ENCODE measurements around the gene KRT33B.

Gene KRT33B

DNA sequence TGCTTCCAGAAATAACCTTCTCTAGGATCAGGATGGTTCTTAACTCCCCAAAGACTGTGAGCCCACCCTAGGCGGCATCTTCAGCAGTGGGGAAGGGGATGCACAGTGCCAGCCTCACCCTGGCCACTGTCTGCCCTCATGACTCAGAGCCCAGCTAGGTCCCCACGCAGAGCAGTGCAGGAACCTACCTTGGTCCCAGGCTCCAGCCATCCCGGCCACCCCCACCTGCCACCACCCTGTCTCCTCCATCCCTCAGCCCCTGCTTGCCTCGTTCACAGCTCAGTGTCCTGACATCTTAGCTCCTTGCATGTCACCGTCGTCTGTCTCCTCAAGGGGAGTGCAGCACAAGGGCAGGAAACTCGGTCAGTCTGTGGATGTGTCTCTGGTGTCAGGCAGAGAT is 38.0 kb downstream of the KRT33B start:
- Mint-ChIP-seq H3K9me3 (peaks cover 0 to 6% of the 10 kb centered on the region in 2 donors), H3K4me3 (no peak overlapping the region), H3K36me3 (no peaks in the 10 kb centered on the region), H3K27ac (no peak overlapping the region), H3K27me3 (peaks cover 21 to 29% of the 10 kb centered on the region in 2 donors), H3K4me1 (peaks cover 11 to 12% of the 10 kb centered on the region in 2 donors)
- no peak for DNase-seq
- ATAC-seq (replicated peaks): no peak

DNA sequence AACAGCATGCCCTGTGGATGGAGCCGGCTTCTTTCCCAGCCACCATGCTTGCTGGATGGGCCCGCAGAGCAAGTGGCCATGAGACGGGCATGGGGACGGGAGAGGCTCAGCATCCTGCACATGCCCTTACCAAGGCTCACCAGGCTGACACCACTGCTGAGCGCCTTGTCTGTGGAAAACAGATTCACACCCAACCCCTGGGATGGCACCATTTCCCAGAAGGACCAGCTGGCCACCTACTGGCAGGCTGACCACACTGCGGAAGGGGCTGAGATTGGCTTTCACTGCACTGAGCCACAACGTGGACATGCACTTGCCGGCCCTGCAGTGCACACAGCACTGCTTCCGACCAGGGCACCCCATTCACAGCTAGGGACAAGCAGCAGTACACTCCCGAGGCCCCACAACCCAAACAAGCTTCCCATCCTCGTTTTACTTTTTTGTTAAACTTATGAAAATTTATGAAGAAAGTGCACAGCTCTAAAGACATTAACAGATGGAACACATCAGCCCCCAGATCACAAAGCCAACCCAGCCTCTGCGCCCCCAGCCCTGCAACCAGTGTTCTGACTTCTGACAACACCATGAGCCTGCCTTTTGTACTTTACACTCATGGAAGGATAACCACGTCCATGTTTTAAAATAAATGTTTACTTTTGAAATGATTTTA is 40.2 kb downstream of the KRT33B start:
- ATAC-seq (replicated peaks): peak; percentile 63 to 68
- H3K36me3 Mint-ChIP-seq: no peaks in the 10 kb centered on the region
- no peak overlapping the region for H3K4me3 Mint-ChIP-seq
- peaks cover 6 to 19% of the 10 kb centered on the region in 2 donors for H3K27me3 Mint-ChIP-seq
- H3K9me3 Mint-ChIP-seq: peaks cover 0 to 6% of the 10 kb centered on the region in 2 donors
- peaks cover 7% of the 10 kb centered on the region in 2 donors for H3K4me1 Mint-ChIP-seq
- no peak overlapping the region for H3K27ac Mint-ChIP-seq
- no peak for DNase-seq

DNA sequence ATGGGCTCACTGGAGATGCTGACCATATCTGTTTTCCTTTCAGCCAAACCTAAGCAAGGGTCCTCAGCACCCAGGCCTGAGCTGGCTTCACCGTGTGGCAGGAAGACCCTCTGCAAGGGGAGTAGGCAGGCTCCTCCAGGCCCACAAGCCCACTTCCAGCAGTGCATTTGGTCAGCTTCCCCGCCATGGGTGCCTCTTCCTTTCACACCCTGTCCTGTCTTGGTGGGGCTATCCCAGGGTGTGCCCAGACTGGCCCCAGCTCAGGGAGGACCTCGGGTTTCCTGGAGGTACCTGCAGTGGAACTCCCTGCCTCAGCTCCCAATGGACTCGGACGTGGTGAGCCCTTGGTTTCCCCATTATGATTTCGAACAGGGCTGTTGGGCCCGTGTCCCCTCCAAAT is 41.4 kb downstream of the KRT33B start:
- peaks cover 0 to 9% of the 10 kb centered on the region in 2 donors for H3K4me1 Mint-ChIP-seq
- ATAC-seq (replicated peaks): no peak

GRCh38 chr17:41327411-41328120 is 42.0 kb downstream of the KRT33B start:
- Mint-ChIP-seq H3K36me3 (no peaks in the 10 kb centered on the region), H3K4me3 (no peak overlapping the region), H3K27me3 (peaks cover 0 to 6% of the 10 kb centered on the region in 2 donors), H3K9me3 (no peaks in the 10 kb centered on the region), H3K4me1 (peaks cover 0 to 9% of the 10 kb centered on the region in 2 donors), H3K27ac (peak overlapping the region; percentile 77)
- no peak for ATAC-seq (replicated peaks)
- no peak for DNase-seq

More for the DNA sequence above, 41.4 kb downstream of the KRT33B start:
- Mint-ChIP-seq H3K36me3 (no peaks in the 10 kb centered on the region), H3K4me3 (no peak overlapping the region), H3K27me3 (peaks cover 0 to 9% of the 10 kb centered on the region in 2 donors), H3K9me3 (no peaks in the 10 kb centered on the region), H3K27ac (no peak overlapping the region)
- no peak for DNase-seq

DNA sequence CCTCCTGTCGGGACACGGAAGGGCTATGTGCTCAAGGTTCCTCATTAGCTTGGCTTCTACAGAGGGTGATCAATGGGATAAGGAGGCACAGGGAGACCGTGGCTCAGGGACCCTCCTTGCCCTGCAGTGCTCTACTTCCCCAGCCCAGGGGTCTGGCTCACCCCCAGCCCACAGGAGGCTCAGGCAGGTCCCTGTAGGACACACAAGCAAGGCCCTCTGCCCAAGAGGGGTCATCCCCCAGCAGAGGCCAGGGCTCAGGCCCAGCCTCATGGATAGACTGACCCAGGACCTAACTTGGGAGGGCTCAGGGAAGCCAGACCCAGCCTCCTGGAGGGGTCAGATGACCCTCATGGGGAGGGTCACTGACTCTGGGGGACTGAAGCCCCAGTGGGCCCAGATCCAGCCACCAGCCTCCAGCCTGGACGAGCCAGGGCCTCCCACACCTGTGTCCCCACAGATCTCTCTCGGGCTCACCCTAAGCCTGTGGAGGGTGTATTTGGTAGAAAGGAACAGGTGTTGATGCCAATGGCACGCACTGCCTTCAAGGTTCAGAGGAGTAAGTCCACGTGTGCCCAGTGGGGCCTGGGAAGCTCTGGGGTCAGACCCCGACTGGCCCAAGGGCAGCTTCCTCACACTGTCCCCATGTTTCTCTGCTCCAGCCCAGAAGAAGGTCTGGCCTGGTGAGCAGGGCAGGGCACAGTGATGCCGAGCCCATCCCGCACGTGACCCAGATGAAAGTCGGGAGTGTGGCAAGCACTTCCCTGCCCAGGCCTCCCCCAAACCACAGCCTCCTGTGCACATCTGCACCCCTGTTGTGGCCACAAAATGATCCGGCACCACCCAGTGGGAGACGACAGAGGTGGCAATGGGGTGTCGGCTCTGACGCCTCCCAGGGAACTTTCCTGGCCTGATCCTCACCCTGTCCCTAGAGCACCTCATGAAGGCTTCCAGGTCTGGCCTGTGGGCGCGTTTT is 43.2 kb downstream of the KRT33B start:
- H3K4me1 Mint-ChIP-seq: peaks cover 0 to 9% of the 10 kb centered on the region in 2 donors
- H3K27me3 Mint-ChIP-seq: peaks cover 0 to 2% of the 10 kb centered on the region in 2 donors

DNA sequence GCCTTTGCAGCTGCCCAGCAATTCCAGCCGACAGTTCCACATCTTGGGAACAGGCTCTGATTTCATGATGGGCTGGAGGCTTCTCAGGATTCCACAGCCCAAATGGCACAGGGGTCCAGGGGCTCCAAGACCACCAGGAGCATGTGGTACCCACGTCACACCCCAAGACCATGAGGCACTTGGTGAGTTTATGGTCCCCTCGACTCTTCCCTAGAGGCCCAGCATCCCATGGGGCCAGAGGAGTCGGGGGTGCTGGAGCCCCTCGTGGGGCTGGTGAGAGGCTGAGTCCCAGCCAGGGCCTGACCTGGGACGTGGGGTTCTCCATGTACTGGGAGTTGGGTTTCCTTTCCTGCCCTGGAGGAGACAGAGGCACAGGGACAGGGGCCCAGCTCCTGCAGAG is 44.0 kb downstream of the KRT33B start:
- no peaks in the 10 kb centered on the region for H3K27me3 Mint-ChIP-seq
- no peak overlapping the region for H3K4me3 Mint-ChIP-seq
- H3K36me3 Mint-ChIP-seq: no peaks in the 10 kb centered on the region
- H3K9me3 Mint-ChIP-seq: peaks cover 2 to 3% of the 10 kb centered on the region in 2 donors
- H3K4me1 Mint-ChIP-seq: peaks cover 0 to 9% of the 10 kb centered on the region in 2 donors
- no peak for DNase-seq
- ATAC-seq (replicated peaks): no peak
- no peak overlapping the region for H3K27ac Mint-ChIP-seq

More for the DNA sequence above, 43.2 kb downstream of the KRT33B start:
- no peak overlapping the region for H3K27ac Mint-ChIP-seq
- ATAC-seq (replicated peaks) (no peak), DNase-seq (no peak)
- no peaks in the 10 kb centered on the region for H3K36me3 Mint-ChIP-seq
- H3K4me3 Mint-ChIP-seq: no peak overlapping the region
- no peaks in the 10 kb centered on the region for H3K9me3 Mint-ChIP-seq

GRCh38 chr17:41325126-41325525 is 44.5 kb downstream of the KRT33B start:
- Mint-ChIP-seq H3K36me3 (peaks cover 0 to 4% of the 10 kb centered on the region in 2 donors), H3K4me1 (peaks cover 0 to 9% of the 10 kb centered on the region in 2 donors)
- ATAC-seq (replicated peaks): no peak

DNA sequence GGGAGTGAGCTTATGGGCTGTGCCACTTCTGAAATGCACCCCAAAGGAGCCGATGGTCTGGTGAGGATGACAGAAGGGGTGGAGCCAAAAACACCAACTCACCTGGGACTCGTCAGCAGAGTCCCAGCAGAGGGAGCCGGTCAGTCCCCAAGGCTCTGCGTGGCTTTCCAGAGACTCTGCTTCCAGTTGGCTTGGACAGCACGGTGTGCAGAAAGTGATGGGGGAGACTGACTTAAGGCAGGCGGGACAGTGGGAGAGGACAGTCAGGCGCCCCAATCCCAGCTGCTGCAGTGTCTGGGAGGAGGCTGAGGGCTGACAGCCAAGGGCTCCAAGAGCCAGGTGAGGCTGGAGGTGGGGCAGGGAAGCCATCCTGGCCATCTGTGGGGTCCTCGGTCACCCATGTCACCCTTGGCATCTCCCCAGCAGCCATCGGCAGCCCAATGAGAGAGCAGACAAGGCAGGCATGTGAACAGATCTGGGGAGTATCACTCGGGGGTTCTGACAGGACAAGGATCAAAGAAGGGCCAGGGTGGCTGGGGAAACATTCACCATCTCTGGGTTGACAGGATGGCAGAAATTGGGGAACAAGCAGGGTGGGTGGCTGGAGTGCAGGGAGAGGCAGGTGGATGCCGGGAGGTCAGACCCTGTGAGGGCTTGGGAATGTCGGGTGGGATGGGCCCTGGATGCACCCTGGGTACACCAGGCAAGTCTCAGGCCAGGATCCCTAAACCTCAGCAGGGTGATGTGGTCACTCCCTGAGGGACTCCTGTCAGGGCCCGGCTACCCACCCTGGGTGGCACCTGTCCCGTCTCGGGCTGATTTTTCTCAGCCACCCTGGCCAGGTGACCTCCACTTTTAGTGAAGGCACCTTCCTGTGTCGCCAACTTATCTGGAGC is 45.2 kb downstream of the KRT33B start:
- H3K27me3 Mint-ChIP-seq: no peaks in the 10 kb centered on the region

More at GRCh38 chr17:41325126-41325525, 44.5 kb downstream of the KRT33B start:
- Mint-ChIP-seq H3K9me3 (peaks cover 6% of the 10 kb centered on the region in 2 donors), H3K27ac (no peak overlapping the region), H3K4me3 (no peak overlapping the region), H3K27me3 (no peaks in the 10 kb centered on the region)
- no peak for DNase-seq

GRCh38 chr17:41322903-41323895 is 46.4 kb downstream of the KRT33B start:
- Mint-ChIP-seq H3K9me3 (peaks cover 13% of the 10 kb centered on the region in 2 donors), H3K4me3 (no peak overlapping the region), H3K36me3 (peaks cover 0 to 7% of the 10 kb centered on the region in 2 donors), H3K4me1 (peaks cover 0 to 9% of the 10 kb centered on the region in 2 donors), H3K27ac (no peak overlapping the region), H3K27me3 (no peaks in the 10 kb centered on the region)
- DNase-seq (no peak), ATAC-seq (replicated peaks) (no peak)

More for the DNA sequence above, 45.2 kb downstream of the KRT33B start:
- H3K4me1 Mint-ChIP-seq: peaks cover 0 to 9% of the 10 kb centered on the region in 2 donors
- ATAC-seq (replicated peaks) (peak in 1 of 2 donors; percentile 43), DNase-seq (no peak)
- no peak overlapping the region for H3K27ac Mint-ChIP-seq
- H3K36me3 Mint-ChIP-seq: peaks cover 0 to 7% of the 10 kb centered on the region in 2 donors
- H3K9me3 Mint-ChIP-seq: peaks cover 11 to 13% of the 10 kb centered on the region in 2 donors
- H3K4me3 Mint-ChIP-seq: no peak overlapping the region

- peak; percentile 72 to 82 for ATAC-seq (replicated peaks)
- peaks cover 0 to 7% of the 10 kb centered on the region in 2 donors for H3K36me3 Mint-ChIP-seq
Observed at GRCh38 chr17:41322094-41322902, 47.3 kb downstream of the KRT33B start.

DNA sequence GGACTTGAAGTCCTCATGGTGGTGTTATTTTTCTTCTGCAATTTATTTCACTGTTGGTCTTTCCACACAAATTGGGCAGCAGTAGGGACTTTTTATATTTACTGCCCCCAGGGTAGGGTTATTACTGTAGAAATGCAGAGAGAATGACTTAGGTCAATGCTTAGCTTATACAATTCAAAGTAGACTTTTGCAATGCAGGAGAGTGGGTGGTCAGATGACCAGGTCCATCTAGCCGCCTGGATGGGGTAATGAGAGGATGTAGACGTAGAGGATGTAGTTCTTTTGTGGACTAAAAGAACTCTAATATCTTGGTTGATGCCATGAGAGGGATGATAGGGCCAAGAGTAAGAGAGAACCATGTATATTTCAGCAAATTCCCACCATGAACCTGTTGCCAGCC is 51.4 kb downstream of the KRT33B start:
- H3K36me3 Mint-ChIP-seq: peaks cover 0 to 7% of the 10 kb centered on the region in 2 donors
- H3K9me3 Mint-ChIP-seq: peaks cover 13% of the 10 kb centered on the region in 2 donors
- DNase-seq: no peak
- no peak overlapping the region for H3K27ac Mint-ChIP-seq
- no peak overlapping the region for H3K4me3 Mint-ChIP-seq
- peaks cover 1 to 5% of the 10 kb centered on the region in 2 donors for H3K4me1 Mint-ChIP-seq
- H3K27me3 Mint-ChIP-seq: peaks cover 4 to 5% of the 10 kb centered on the region in 2 donors
- no peak for ATAC-seq (replicated peaks)

More at GRCh38 chr17:41322094-41322902, 47.3 kb downstream of the KRT33B start:
- no peaks in the 10 kb centered on the region for H3K27me3 Mint-ChIP-seq
- DNase-seq: no peak
- H3K27ac Mint-ChIP-seq: no peak overlapping the region
- H3K4me3 Mint-ChIP-seq: no peak overlapping the region
- H3K4me1 Mint-ChIP-seq: peaks cover 0 to 8% of the 10 kb centered on the region in 2 donors
- H3K9me3 Mint-ChIP-seq: peaks cover 13% of the 10 kb centered on the region in 2 donors

Measured in stimulated activated naive B cell treated with anti-CD40 and anti-IgM and Interleukin-4, amounts not matched to agents 10 μg/mL and 1 μg/mL and 100 μg/mL, for 72 hours (primary cell).